Gastrocnemius medialis (tissue), 4 donors: ENCODE data around the gene ARMC10. TPM values are rescaled to one million over a fixed set of nuclear protein-coding genes. Genes with fewer than 3 reads are reported as not detected.
"Not testable (repeated sequence)": the region's sequence is repeated elsewhere in the genome, so short reads cannot be mapped to it uniquely, and the experiment has no call there.

Experiments
- ATAC-seq, 2 donors: fragments of 150-250 bp; one replicate each; pipeline ENCODE4 v1.9.1; 2016
- DNase-seq, 2 donors: peaks; one replicate each; pipeline ENCODE4 v3.0.0-alpha.2; 2019
- H3K27ac ChIP-seq, 4 donors: fragments of 200-600 bp; sonication (generic); 1 replicate in 1 of 4; 2 replicates in 3 of 4; pipeline ENCODE4 v1.5.1; 2016 to 2018; ENCODE audit warnings: mild to moderate bottlenecking in 2 of 4, moderate library complexity in 1 of 4
- H3K27me3 ChIP-seq, 3 donors: fragments of 200-600 bp; sonication (generic) in 2 of 3; 1 replicate in 1 of 3; 2 replicates in 2 of 3; pipeline versions ENCODE4 v1.5.1 to v1.6.0; 2016 to 2019; ENCODE audit warnings: mild to moderate bottlenecking in 1 of 3, moderate library complexity in 1 of 3
- H3K36me3 ChIP-seq, 2 donors: fragments of 200-600 bp; sonication (generic) in 1 of 2; one replicate each; pipeline ENCODE4 v1.5.1; 2017 to 2018
- H3K4me1 ChIP-seq, 2 donors: fragments of 200-600 bp; sonication (generic) in 1 of 2; one replicate each; pipeline ENCODE4 v1.5.1; 2016 to 2017; ENCODE audit warnings: mild to moderate bottlenecking in 2 of 2
- H3K4me3 ChIP-seq, 4 donors: fragments of 200-600 bp; sonication (generic) in 3 of 4; 1 replicate in 1 of 4; 2 replicates in 3 of 4; pipeline ENCODE4 v1.5.1; 2016 to 2019; ENCODE audit warnings: mild to moderate bottlenecking in 2 of 4
- H3K9me3 ChIP-seq, 3 donors: fragments of 200-600 bp; sonication (generic) in 2 of 3; 1 replicate in 1 of 3; 2 replicates in 2 of 3; pipeline ENCODE4 v1.5.1; 2016 to 2019
- CTCF ChIP-seq, 5 experiments: fragments of 450-650 bp in 3 of 5; fragments of 200-600 bp in 2 of 5; sonication (generic) in 2 of 5; IDR thresholded peaks in 4 of 5; conservative IDR thresholded peaks in 1 of 5; 1 replicate in 4 of 5; 2 replicates in 1 of 5; pipeline ENCODE4 v1.5.1; 2016 to 2019; ENCODE audit warnings: antibody characterized with exemption in 5 of 5, mild to moderate bottlenecking in 3 of 5, moderate library complexity in 3 of 5
- POLR2A ChIP-seq, 2 donors: fragments of 450-650 bp; IDR thresholded peaks; one replicate each; pipeline ENCODE4 v1.6.1; 2017; ENCODE audit warnings: antibody characterized with exemption in 2 of 2, mild to moderate bottlenecking in 2 of 2, moderate library complexity in 2 of 2
- in situ Hi-C, 4 donors: fragments of 200-750 bp; cut with MboI; loops; one replicate each; pipeline versions ENCODE4 v1.15.0 to v1.8.0; 2017; ENCODE audit warnings: low sequenced_read_pairs in 4 of 4
- intact Hi-C: fragments of 100-400 bp; cut with DNase I; formaldehyde crosslinking; loops from one replicate; pipeline ENCODE4 v1.15.1; 2023; ENCODE audit warnings: low total_unique reads
- total RNA-seq, 4 donors: library from RNA; depleted of rRNA; stranded (reverse); fragments of >200 nt; gene quantifications; one replicate each; pipeline versions ENCODE4 v1.1.0 to v1.2.3, GENCODE V29; 2016

The ARMC10 gene
- total RNA-seq, 4 donors from 2014 or later, result 23.6 to 31.3 (median 27.2) TPM

GRCh38 chr7:103082497-103082896, 7.6 kb downstream of the ARMC10 start:
- Histone ChIP-seq H3K4me3 (no peak overlapping the region), H3K27me3 (no peaks in the 10 kb centered on the region)

GRCh38 chr7:103083210-103083609, 8.3 kb downstream of the ARMC10 start:
- Histone ChIP-seq H3K9me3 (no peaks in the 10 kb centered on the region), H3K36me3 (peaks cover 0 to 22% of the 10 kb centered on the region in 2 donors), H3K4me1 (no peaks in the 10 kb centered on the region), H3K27ac (no peak overlapping the region), H3K27me3 (no peaks in the 10 kb centered on the region), H3K4me3 (no peak overlapping the region)
- ATAC-seq (no peak), DNase-seq (no peak)
- in situ Hi-C loops, result loop anchor here in 1 of 4 donors (10.0 kb wide), 1 partner anchor 62 kb away; the partner anchor contains the start of gene NAPEPLD
- TF ChIP-seq CTCF (IDR thresholded peaks at IDR 0.05 in 4 of 5, conservative IDR thresholded peaks at IDR 0.05 in 1 of 5), result no peak
- TF ChIP-seq POLR2A (IDR thresholded peaks at IDR 0.05), result no peak
- intact Hi-C loops, result no loop called here

More at GRCh38 chr7:103082497-103082896, 7.6 kb downstream of the ARMC10 start:
- in situ Hi-C loops, result loop anchor here in 1 of 4 donors (10.0 kb wide), 1 partner anchor 62 kb away; the partner anchor contains the start of gene NAPEPLD
- DNase-seq (no peak), ATAC-seq (no peak)
- Histone ChIP-seq H3K4me1 (no peaks in the 10 kb centered on the region), H3K36me3 (peaks cover 0 to 22% of the 10 kb centered on the region in 2 donors), H3K9me3 (no peaks in the 10 kb centered on the region), H3K27ac (no peak overlapping the region)
- TF ChIP-seq CTCF (IDR thresholded peaks at IDR 0.05 in 4 of 5, conservative IDR thresholded peaks at IDR 0.05 in 1 of 5) (no peak), POLR2A (IDR thresholded peaks at IDR 0.05) (no peak)
- intact Hi-C loops, result no loop called here

GRCh38 chr7:103092321-103092720, 17.4 kb downstream of the ARMC10 start:
- ATAC-seq, DNase-seq, in situ Hi-C loops, H3K4me3 ChIP-seq, H3K4me1 ChIP-seq, H3K27me3 ChIP-seq, H3K9me3 ChIP-seq, H3K27ac ChIP-seq, intact Hi-C loops: not testable (repeated sequence)
- H3K36me3 ChIP-seq, result peaks cover 0 to 39% of the 10 kb centered on the region in 2 donors

GRCh38 chr7:103093429-103093828, 18.5 kb downstream of the ARMC10 start:
- no peak for ATAC-seq
- H3K4me1 ChIP-seq, result no peaks in the 10 kb centered on the region
- no peak overlapping the region for H3K4me3 ChIP-seq
- TF ChIP-seq POLR2A (IDR thresholded peaks at IDR 0.05) (no peak), CTCF (IDR thresholded peaks at IDR 0.05 in 4 of 5, conservative IDR thresholded peaks at IDR 0.05 in 1 of 5) (no peak)
- in situ Hi-C loops (no loop called here), intact Hi-C loops (no loop called here)
- no peaks in the 10 kb centered on the region for H3K27me3 ChIP-seq
- no peaks in the 10 kb centered on the region for H3K9me3 ChIP-seq
- H3K36me3 ChIP-seq, result peaks cover 0 to 47% of the 10 kb centered on the region in 2 donors
- no peak overlapping the region for H3K27ac ChIP-seq
- no peak for DNase-seq

GRCh38 chr7:103094102-103094501, 19.2 kb downstream of the ARMC10 start:
- TF ChIP-seq POLR2A (IDR thresholded peaks at IDR 0.05) (no peak), CTCF (IDR thresholded peaks at IDR 0.05 in 4 of 5, conservative IDR thresholded peaks at IDR 0.05 in 1 of 5) (no peak)
- in situ Hi-C loops (no loop called here), intact Hi-C loops (no loop called here)
- H3K4me3 ChIP-seq, result no peak overlapping the region
- no peaks in the 10 kb centered on the region for H3K9me3 ChIP-seq
- H3K27ac ChIP-seq, result no peak overlapping the region
- ATAC-seq (no peak), DNase-seq (no peak)
- no peaks in the 10 kb centered on the region for H3K4me1 ChIP-seq
- H3K27me3 ChIP-seq, result no peaks in the 10 kb centered on the region
- peaks cover 0 to 41% of the 10 kb centered on the region in 2 donors for H3K36me3 ChIP-seq

- H3K4me1 ChIP-seq, ATAC-seq, H3K27me3 ChIP-seq, H3K9me3 ChIP-seq, intact Hi-C loops, DNase-seq, H3K27ac ChIP-seq, H3K4me3 ChIP-seq, in situ Hi-C loops: not testable (repeated sequence)
- H3K36me3 ChIP-seq, result peaks cover 0 to 32% of the 10 kb centered on the region in 2 donors
These were observed 20.6 kb downstream of the ARMC10 start for GRCh38 chr7:103095558-103095957.
